ENCODE measurements around the gene FAM187B. TPM values are rescaled to one million over a fixed set of nuclear protein-coding genes. Genes with fewer than 3 reads are reported as not detected.

Gene FAM187B
- total and polyA plus RNA-seq, 2 of the 4 experiments (the other 2 are of a cell fraction) = not detected

GRCh38 chr19:35222373-35223015, 6.0 kb downstream of the FAM187B start:
- no peak for TF ChIP-seq BHLHE40 (IDR thresholded peaks at IDR 0.05; ENCODE audit: low read depth, low read length)
- TF ChIP-seq CEBPB (IDR thresholded peaks at IDR 0.05; ENCODE audit: low read depth, low read length) = no peak
- no peak for TF ChIP-seq CTCF (conservative IDR thresholded peaks at IDR 0.05; ENCODE audit: low read depth, low read length)
- TF ChIP-seq RFX5 (IDR thresholded peaks at IDR 0.05; ENCODE audit: low read depth, low read length) = no peak
- TF ChIP-seq MXI1 (IDR thresholded peaks at IDR 0.05; ENCODE audit: borderline replicate concordance, low read depth, low read length) = no peak
- no peak for TF ChIP-seq MAFK (IDR thresholded peaks at IDR 0.05; ENCODE audit: low read depth, low read length)
- no peak for TF ChIP-seq ELK1 (IDR thresholded peaks at IDR 0.05; ENCODE audit: borderline replicate concordance, low read depth, low read length)
- TF ChIP-seq FOS (IDR thresholded peaks at IDR 0.05; ENCODE audit: low read depth, low read length) = no peak
- no peak for TF ChIP-seq POLR2A (IDR thresholded peaks at IDR 0.05; ENCODE audit: low read depth, low read length)
- TF ChIP-seq RAD21 (IDR thresholded peaks at IDR 0.05; ENCODE audit: low read length) = no peak
- TF ChIP-seq RCOR1 (IDR thresholded peaks at IDR 0.05; ENCODE audit: insufficient replicate concordance, low read length) = no peak
- no peak for TF ChIP-seq USF2 (IDR thresholded peaks at IDR 0.05; ENCODE audit: low read depth, low read length)
- TF ChIP-seq CHD1 (IDR thresholded peaks at IDR 0.05; ENCODE audit: low read depth, low read length) = no peak
- no peak for TF ChIP-seq MAZ (IDR thresholded peaks at IDR 0.05; ENCODE audit: borderline replicate concordance, low read depth, low read length)
- Histone ChIP-seq H3K9me1 (ENCODE audit: insufficient read depth, low read length) (no peaks in the 10 kb centered on the region), H2BK15ac (ENCODE audit: low read depth, low read length) (no peak overlapping the region), H2AK5ac (ENCODE audit: low read depth, low read length) (no peak overlapping the region), H3K4ac (ENCODE audit: low read depth, low read length) (no peak overlapping the region), H3K27ac (ENCODE audit: insufficient read depth, low read length) (no peak overlapping the region), H3K36me3 (ENCODE audit: control insufficient read depth, insufficient read depth, low read length) (no peaks in the 10 kb centered on the region), H4K20me1 (ENCODE audit: insufficient read depth, low read length) (no peaks in the 10 kb centered on the region), H2BK120ac (ENCODE audit: low read depth, low read length) (no peak overlapping the region), H4K91ac (ENCODE audit: insufficient read depth, low read depth, low read length) (no peak overlapping the region), H4K5ac (ENCODE audit: low read depth, low read length) (no peak overlapping the region), H3K18ac (ENCODE audit: low read depth, low read length) (no peak overlapping the region), H2AK9ac (replicated peaks; ENCODE audit: low read depth, low read length, poor library complexity) (no peak overlapping the region), H2BK5ac (ENCODE audit: low read depth, low read length, poor library complexity, severe bottlenecking) (no peak overlapping the region), H3K79me1 (ENCODE audit: low read depth in 1 of 2, low read length in 2 of 2) (no peaks in the 10 kb centered on the region), H3K9ac (ENCODE audit: low read depth, low read length) (no peak overlapping the region), H2BK20ac (ENCODE audit: low read depth, low read length) (no peak overlapping the region), H3K9me3 (ENCODE audit: control insufficient read depth, insufficient read depth, low read length) (peaks cover 3% of the 10 kb centered on the region; the same call in 1 of the 2 replicates), H3K56ac (ENCODE audit: extremely low read depth, insufficient read depth, low read length) (no peak overlapping the region), H2AFZ (replicated peaks; ENCODE audit: low read length, poor library complexity) (no peak overlapping the region), H3K23ac (ENCODE audit: low read depth, low read length) (no peak overlapping the region), H3K4me2 (ENCODE audit: low read depth, low read length) (no peak overlapping the region), H4K8ac (ENCODE audit: low read depth in 2 of 2, low read length in 2 of 2) (no peak overlapping the region), H3K27me3 (ENCODE audit: control insufficient read depth, insufficient read depth, low read length) (peaks cover 13% of the 10 kb centered on the region), H3K4me3 (ENCODE audit: insufficient read depth, low read depth, low read length) (no peak overlapping the region), H3K14ac (replicated peaks; ENCODE audit: low read depth, low read length) (no peak overlapping the region), H3K4me1 (ENCODE audit: control insufficient read depth, insufficient read depth, low read length) (no peaks in the 10 kb centered on the region)
- CTCF ChIA-PET = no interaction called here
- ATAC-seq (ENCODE audit: low read depth) = no peak
- 56% methylated on average over 2 of the region's 7 CpGs; no CpG with 5 or more reads in 1 of the 2 experiments for WGBS, 2 experiments (ENCODE audit: extremely low coverage in 2 of 2, insufficient read length in 1 of 2)
- no peak for DNase-seq
- in situ Hi-C loops (cut with MboI; ENCODE audit: low sequenced_read_pairs) = no loop called here
- intact Hi-C loops (cut with micrococcal nuclease) = no loop called here
- POLR2A ChIA-PET (ENCODE audit: unreplicated experiment) = no interaction called here
- no TSS peak for BruUV-seq (replicated peaks)
- dilution Hi-C loops (cut with HindIII; ENCODE audit: low sequenced_read_pairs, unreplicated experiment) = no loop called here
